ENCODE results near the gene GPR157.
"Not testable (repeated sequence)": the region's sequence is repeated elsewhere in the genome, so short reads cannot be mapped to it uniquely, and the experiment has no call there.

Gene GPR157, protein sequence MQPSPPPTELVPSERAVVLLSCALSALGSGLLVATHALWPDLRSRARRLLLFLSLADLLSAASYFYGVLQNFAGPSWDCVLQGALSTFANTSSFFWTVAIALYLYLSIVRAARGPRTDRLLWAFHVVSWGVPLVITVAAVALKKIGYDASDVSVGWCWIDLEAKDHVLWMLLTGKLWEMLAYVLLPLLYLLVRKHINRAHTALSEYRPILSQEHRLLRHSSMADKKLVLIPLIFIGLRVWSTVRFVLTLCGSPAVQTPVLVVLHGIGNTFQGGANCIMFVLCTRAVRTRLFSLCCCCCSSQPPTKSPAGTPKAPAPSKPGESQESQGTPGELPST

DNA sequence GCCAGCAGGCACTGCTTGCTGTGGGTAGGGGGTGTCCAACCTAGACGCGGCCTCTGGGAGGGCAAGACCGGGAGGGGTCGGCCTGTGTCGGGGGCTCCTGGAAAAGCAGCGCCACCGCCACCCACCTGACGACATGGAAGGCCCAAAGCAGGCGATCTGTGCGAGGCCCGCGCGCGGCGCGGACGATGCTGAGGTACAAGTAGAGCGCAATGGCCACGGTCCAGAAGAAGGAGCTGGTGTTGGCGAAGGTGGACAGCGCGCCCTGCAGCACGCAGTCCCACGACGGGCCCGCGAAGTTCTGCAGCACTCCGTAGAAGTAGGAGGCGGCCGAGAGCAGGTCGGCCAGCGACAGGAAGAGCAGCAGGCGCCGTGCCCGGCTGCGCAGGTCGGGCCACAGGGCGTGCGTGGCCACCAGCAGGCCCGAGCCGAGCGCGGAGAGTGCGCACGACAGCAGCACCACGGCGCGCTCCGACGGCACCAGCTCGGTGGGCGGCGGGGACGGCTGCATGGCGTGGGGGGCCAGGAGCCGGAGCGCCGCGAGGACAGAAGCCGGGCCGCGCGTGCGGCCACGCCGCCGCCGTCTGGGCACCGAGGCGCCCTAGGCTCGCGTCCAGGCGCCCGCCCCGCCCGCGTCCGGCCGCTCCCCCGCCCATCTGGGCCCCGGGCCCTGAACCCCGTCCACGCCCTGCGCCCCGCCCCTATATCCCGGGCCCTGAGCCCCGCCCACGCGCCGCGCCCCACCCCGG lies at the start of gene GPR157:
Gene GPR157, minus strand, starts transcription at position 583 of the 746 bp plus-strand sequence. Its CDS starts 75 bp downstream, at position 508.
- DNase-seq (ENCODE audit: low read depth in 2 of 2) = peak; percentile 60 to 68

DNA sequence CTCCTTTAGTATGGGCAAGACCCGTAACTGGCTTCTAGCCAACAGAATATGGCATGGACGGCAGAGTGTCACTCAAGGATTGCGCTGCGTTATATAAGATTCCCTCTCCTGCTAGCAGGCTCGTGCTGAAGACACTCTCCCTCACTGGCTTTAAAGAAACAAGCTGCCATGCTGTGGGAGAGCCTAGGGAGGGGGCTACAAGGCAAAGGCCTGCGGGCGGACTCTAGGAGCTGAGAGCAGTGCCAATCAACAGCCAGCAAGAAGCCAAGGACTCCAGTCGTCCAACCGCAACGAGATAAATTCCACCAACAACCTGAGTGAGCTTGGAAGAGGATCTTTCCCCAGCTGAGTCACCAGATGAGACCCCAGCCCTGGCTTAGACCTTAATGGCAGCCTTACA lies 45.9 kb upstream of the GPR157 start:
- no peak for DNase-seq (ENCODE audit: low read depth in 2 of 2)

DNA sequence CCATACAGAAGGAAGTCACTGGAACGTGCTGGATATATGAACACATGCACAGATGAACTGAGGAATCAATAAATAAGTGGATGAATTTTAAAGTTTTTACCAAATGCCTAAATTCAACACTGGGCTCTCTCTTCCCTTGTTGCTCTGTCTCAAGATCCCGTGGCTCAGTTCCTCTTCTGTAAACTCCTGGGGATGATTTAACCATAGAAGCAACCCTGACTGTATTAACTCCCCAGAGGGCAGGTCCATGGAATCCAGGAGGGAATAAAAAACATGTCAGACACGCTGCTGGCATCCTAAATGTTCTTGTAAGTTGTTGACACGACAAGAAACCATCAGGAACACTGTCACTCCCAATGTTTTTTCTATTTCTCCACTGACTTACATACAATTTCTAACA lies 45.3 kb upstream of the GPR157 start:
- DNase-seq (ENCODE audit: low read depth in 2 of 2) = no peak

DNA sequence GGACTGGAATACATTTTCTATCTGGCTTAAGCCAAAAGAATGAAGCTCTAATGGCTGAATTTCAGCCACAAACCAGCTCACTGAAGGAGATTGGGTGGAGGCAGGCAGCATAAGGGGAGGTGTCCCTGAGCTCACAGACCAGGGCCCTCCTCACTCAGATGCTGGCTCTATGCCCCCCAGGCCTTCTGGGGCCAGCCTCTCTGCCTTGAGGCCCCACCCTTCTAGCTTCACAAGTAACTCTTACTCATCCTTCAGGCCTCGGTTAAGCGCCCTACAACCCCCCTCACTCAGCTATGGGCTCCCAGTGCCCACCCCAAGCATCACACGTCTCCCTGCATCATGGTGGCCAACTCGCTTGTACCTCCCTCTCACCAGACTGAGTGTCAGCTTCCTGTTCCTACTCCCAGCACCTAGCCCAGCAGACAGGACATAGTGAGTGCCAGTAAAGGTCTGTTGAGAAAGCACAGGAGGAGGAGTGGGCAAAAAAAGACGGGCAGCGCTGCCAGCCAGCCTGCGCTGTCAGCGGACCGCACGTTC lies 40.8 kb upstream of the GPR157 start:
- DNase-seq (ENCODE audit: low read depth in 2 of 2) = no peak

DNA sequence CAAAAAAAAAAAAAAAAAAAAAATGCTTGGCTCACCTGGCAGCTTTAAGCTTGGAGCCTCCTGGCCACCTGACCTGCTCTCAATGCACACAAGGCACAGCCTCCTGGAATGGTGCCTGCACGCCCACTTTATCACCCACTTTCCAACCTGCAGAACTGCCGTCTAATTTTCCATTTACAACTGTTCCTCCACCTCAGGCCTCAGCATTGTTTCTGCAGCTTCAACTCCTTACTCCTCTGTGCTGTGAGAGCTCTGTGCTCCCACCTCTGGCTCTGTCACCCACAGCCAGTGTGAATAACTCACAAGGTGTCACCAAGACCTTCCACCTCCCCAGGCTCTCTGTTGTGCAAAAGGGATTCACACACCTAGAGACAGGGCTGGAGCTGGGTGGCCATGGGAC lies 38.7 kb upstream of the GPR157 start:
- no peak for DNase-seq (ENCODE audit: low read depth in 2 of 2)

DNA sequence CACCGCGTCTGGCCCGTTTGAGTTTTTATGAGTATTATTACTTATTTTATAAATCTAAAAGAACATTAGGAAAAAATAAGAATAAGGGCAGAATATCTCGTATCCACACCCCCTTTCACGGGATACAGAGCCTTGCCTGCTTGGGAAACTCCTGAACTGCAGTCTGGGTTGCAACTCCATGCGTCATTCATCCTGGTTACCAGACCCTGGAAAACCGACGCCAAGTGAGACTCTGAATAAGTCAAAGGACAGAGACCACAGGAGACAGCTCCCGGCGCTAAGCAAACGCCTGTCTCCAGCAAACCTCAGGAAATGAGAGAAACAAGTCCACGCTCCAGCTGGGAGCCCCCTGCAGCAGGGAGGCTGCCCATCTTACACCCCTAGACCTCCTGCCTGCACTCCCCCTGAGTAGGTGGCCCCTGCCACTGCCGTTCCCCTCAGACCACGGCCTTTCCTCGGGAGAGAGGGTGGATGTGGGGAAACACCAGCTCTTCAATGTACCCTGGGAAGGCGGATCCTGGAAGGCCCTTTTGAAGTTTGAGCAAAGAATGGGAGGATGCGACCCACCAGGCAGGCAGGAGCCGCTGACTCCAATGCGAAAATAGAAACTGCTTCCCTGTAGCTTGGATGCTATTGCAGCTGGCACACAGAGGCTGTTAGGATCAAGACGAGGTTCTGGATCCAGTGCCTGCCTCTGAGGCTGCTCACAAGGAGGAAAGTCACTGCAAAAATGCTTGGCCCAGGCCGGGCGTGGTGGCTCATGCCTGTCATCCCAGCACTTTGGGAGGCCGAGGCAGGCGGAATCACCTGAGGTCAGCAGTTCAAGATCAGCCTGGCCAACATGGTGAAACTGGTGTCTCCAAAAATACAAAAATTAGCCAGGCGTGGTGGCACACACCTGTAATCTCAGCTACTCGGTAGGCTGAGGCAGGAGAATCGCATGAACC lies 37.7 kb upstream of the GPR157 start:
- DNase-seq (ENCODE audit: low read depth in 2 of 2) = no peak

DNA sequence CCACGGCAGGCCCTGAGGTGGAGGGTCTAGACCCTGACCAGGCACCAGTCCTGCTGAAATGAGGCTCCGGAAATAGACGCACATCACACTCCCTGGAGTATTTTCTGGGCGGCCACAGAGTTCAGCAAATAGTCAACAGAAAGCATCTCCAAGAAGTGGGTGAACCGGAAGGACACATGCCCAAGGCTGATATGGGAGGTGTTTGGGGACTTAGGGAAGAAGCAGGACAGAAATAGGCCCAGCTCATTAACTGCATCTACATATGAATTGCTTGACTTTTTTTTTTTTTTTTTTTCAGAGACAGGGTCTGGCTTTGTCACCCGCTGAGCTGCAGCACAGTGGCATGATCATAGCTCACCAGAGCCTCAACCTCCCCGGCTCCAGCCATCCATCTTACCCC lies 36.5 kb upstream of the GPR157 start:
- DNase-seq (ENCODE audit: low read depth in 2 of 2) = no peak

DNA sequence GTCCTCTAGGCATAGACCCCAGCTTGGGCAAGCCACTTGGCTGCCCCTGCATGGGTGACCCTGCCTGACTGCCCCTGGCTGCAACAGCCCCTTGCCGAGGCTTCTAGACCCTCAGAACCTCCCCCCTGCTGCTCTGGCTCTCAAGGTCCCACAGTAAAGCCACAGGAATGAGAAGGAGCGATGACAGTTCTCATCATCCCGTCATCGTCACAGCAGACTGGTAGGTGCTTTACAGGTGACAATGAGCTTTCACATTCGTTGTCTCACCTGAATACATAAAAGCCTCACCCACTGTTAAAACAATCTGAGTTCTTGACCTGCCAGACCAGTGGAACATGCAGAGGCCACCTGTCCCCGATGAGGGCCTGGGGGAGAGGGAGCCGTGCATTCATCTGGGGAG lies 36.0 kb upstream of the GPR157 start:
- DNase-seq (ENCODE audit: low read depth in 2 of 2) = no peak

DNA sequence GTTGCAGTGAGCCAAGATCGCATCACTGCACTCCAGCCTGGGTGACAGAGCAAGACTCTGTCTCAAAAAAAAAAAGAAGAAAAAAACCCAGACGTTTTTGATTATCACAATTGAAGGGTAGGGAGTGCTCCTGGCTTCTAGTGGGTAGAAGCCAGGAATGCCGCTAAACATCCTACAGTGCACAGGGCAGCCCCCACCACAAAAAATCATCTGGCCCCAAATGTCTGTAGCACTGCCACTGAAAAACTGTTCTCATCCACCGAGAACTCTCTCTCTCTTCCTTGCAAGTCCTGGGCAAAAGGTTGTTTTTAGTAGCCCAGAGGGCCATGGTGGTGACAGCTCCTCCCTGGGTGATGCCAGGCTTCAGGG lies 35.6 kb upstream of the GPR157 start:
- DNase-seq (ENCODE audit: low read depth in 2 of 2) = no peak

DNA sequence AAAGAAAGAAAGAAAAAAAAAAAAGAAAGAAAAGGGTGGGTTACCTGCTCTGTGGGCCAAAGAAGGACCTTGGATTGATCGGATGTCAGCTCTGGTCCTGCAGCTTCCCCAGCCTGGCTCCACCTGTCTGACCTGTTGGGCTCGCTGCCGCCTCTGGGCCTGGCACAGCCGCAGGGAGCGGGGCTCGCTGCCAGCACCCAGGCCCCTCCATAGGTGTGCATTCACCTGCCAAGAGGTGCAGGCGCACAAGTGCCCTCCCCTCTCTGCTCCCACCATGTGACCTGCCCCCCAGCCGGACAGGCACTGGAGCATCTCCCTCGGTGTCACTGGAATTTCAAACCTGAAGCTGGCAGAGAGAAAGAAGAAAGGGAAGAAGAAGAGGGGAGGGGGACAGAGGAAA lies 33.1 kb upstream of the GPR157 start:
- no peak for DNase-seq (ENCODE audit: low read depth in 2 of 2)

DNA sequence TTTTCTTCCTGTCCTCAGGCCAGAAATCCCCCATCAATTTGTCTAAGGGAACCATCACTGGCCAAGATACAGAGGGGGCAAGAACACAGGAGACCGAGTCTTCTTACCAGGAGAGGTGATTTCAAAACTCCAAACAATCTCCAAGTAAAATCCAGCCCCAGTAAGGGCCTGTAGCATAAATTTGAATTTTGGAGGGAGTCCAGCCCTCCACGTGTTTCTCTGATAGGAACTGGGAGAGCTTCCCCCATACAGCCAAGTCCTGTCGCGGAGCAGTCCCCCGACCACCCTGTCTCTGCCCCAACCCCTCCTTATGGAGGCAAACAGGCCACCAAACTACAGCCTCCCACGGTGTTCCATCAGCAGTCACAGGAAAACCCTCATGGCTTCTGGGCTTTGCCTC lies 32.4 kb upstream of the GPR157 start:
- DNase-seq (ENCODE audit: low read depth in 2 of 2) = no peak

DNA sequence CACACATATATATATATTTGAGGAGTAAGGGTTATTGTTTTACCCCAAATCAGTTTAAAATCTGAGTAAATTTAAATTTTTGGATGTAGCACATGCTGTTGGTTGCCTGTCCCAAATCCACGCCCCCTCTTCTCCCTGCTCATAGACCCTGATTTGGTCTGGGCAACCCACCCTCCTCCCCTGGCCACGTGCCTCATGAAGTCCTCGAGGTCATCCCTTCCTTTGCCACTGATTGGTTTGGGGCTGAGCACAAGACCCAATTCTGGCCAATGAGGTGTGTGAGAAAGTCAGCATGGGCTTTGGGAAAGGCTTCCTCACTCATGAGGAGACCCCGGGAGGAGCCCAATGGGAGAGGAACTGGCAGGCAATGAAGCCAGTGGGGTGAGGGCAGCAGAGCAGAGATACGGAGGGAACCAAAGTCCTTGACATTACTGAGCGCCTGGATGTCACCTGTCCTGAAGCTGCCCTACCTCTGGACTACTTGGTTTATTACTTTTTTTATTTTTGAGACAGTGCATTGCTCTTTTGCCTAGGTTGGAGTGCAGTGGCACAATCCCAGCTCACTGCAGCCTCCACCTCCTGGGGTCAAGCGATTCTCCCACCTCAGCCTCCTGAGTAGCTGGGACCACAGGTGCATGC lies 31.3 kb upstream of the GPR157 start:
- DNase-seq (ENCODE audit: low read depth in 2 of 2) = no peak

DNA sequence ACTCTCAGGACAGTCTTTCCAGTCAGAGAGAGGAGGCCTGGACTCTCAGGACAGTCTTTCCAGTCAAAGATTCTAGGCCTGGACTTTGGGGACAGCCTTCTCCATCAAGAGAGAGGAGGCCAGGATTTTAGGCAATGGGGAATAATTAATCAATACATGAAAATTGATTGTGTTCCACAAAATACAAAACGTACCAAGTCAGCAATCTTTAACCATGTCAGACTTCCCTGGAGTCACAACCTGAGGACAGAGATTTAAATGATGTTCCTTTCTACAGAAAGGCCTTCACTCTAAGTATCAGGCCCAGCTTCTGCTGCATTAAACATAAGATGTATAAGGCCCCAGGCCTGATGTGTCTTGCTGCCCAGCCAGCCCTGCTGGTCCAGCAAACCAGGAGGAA lies 27.0 kb upstream of the GPR157 start:
- no peak for DNase-seq (ENCODE audit: low read depth in 2 of 2)

DNA sequence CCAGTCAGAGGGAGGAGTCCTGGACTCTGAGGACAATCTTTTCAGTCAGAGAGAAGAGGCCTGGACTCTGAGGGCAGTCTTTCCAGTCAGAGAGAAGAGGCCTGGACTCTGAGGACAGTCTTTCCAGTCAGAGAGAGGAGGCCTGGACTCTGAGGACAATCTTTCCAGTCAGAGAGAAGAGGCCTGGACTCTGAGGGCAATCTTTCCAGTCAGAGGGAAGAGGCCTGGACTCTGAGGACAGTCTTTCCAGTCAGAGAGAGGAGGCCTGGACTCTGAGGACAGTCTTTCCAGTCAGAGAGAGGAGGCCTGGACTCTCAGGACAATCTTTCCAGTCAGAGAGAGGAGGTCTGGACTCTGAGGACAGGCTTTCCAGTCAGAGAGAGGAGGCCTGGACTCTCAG lies 26.5 kb upstream of the GPR157 start:
- DNase-seq (ENCODE audit: low read depth in 2 of 2) = not testable (repeated sequence)

DNA sequence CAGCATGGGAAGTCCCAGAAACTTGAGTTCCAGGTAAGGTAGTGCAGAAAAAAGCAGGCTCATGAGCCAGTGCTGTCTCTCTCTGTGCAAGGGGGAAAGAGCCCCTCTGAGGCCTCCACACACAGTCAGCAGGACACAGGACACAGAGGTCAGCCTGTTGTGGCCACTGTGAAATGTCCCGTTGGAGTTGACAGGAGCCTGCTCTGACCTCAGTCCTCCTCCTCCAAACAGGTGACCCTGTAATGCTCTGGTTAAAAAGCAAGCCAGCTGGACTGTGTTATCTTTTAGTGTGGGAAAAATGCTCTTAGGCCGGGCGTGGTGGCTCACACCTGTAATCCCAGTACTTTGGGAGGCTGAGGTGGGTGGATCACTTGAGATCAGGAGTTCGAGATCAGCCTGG lies 24.2 kb upstream of the GPR157 start:
- DNase-seq (ENCODE audit: low read depth in 2 of 2) = no peak

DNA sequence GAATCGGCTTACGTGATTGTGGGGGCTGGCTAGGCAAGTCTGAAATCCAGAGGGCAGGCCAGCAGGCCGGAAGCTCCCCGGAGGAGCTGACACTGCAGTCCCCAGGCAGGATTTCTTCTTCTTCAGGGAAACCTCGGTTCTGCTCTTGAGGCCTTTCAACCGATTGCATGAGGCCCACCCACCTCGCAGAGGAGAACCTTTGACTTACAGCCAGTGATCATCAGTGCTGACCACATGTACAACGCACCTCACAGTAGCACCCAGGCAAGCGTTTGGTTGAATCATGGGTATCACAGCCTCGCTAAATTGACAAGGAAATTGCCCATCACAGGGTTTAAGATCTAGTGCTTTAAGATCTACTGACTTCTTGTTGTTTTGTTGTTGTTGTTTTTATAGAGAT lies 23.6 kb upstream of the GPR157 start:
- no peak for DNase-seq (ENCODE audit: low read depth in 2 of 2)

DNA sequence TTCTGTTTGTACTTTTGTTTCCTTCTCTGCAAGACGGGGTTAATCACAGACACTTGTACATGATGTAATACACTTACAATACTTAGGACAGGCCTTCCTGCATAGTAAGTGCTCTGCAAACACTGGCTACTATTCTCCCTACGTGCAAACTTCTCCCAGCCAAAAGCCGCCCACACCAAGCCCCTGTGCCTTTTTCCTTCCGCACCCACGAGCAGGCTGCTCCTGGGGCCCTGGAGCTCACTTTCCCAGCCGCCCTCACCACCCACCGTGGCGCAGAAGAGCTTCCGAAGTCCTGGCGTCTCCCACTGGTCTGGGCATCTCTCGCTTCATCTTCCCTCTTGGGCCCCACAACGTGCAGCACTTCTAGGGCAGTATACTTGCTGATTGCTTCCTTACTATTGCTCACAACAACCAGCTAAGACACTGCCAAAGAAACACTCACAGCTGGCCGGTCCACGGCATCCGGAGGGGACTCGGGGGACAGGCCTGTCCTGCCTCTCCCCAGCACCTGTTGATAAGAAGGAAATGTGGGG lies 22.5 kb upstream of the GPR157 start:
- no peak for DNase-seq (ENCODE audit: low read depth in 2 of 2)

DNA sequence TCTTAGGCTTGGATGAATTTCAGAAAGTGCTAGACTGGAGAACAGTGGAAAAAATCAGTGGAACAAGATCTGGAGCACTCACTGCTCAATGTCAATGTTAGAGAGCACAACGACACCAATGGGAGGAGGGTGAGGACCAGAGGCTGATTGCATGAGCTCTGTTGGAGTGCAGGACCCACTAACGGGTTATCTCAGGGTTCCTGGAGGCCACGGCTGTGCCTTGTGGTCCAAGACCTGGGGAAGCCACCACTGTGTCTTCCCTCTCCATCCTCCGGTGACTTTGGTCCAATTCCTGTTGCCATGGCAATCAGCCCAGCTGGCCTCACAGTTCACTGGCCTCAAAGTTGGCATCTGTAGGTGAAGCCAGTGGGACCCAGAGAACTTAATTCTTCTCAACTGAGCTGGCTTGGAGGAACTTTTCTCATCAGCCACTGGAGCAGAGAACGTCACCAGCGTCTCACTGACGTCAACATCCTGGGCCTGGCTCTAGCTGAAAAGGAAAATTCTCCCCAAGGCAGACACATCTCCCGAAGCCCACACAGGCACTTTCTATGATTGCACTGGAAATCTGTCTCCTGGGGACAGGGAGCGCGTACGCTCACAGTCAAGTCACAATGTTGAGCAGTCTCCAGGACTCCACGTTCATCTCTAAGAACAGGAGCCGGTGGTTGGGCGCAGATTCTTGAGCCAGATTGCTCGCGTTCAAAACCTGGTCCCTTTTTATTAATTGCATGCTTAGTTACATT lies 21.9 kb upstream of the GPR157 start:
- no peak for DNase-seq (ENCODE audit: low read depth in 2 of 2)

DNA sequence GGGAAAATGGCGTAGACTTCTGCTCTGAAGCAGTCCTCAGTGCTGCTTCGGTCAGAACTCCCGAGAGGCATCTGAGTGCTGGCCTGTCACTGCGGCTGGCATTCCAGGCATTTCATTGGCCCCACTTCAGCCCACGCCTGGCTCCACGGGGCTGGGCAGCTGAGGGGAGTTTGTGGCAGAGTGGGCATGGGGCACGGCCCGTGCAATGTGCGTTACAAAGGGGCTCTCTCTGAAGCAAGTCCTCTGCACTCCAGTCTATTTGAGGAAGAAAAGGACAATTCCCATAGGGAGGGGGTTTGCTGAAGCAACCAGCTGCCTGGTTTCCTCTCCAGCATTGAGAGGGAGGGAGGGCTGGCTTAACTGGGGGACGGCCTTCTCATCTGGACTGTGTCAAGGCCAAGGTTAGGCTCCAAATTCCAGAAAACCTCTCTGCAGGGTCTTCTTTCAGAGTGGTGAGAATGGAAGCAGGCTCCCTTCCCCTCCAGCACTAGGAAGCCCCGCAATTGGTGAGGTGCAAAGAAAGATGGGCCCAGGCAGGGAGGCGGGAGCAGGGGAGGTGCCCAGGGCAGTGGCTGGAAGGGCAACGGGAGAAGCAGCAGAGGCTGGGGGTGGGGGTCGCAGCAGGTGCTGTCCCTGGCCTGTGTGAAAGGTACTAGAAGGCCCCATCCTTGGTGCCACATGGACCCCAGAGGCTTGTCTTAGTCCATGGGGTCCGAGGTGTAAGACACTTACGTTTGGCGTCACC lies 21.1 kb upstream of the GPR157 start:
- no peak for DNase-seq (ENCODE audit: low read depth in 2 of 2)

DNA sequence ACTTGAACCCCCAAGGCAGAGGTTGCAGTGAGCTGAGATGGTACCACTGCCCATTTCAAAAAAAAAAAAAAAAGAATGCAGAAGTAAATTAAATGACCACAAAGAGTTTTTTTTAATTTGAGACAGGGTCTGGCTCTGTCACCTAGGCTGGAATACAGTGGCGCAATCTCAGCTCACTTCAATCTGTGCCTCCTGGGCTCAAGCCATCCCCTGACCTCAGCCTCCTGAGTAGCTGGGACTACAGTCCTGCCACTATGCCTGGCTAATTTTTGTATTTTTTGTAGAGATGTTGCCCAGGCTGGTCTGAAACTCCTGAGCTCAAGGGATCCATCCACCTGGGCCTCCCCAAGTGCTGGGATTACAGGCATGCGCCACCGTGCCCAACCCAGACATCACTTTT lies 20.2 kb upstream of the GPR157 start:
- DNase-seq (ENCODE audit: low read depth in 2 of 2) = no peak
